GM12874 (cell line): ENCODE measurements around the gene ZBTB26.

ENCODE experiments used
- TF ChIP-seq, protein P1 (sequence below): IDR thresholded peaks from 2 replicates; pipeline ENCODE4 v1.5.1; 2011; ENCODE audit warnings: low read depth, mild to moderate bottlenecking, control low read depth, low read length, moderate library complexity; ENCODE audit not compliant: insufficient read depth

Gene ZBTB26

DNA sequence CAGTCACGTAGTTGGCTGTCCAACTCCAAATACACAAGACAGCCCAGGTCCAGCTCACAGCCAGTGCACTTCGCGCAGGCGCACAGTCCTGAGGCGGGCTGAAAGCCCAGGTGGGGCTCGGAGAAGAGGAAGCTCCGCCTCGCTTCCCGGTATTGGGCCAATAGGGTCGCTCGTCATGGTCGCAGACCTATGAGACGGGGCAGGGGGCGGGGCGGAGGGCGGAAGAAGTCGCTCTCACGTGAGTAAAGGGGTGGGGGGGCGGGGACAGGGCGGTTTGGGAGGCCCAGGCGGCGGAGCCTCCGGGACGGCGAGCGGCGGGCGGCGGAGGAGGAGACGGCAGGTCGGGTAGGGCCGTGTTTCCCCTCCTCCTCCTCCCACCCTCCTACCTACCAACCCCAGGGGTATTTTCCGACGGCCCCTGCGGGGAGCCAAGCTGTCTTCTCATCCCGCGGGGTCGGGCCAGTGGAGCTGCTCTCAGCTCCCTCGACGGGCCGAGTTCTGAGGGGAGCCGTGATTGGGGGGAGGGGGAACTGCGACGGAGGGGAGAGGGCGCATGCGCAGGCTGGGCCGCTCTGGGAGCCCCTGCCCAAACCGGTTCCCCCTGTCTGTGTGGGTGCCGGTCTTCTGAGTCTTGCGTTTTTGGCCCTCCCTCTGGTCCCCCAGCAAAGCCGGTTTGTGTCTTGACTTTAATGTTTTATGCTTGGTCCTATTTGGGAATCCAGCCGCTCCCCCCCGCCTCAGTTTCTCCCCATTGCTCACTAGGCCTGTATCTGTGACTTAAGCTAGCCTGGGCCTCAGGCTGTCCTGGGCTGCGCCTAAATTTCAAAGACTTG, 9.7 kb upstream of the ZBTB26 start, which contains the start of gene RABGAP1:
TSS of gene RABGAP1 (plus strand) at position 272 of the 833 bp plus-strand sequence. CDS start 16,040 bp downstream, outside the sequence.
- TF ChIP-seq, protein P1, sequence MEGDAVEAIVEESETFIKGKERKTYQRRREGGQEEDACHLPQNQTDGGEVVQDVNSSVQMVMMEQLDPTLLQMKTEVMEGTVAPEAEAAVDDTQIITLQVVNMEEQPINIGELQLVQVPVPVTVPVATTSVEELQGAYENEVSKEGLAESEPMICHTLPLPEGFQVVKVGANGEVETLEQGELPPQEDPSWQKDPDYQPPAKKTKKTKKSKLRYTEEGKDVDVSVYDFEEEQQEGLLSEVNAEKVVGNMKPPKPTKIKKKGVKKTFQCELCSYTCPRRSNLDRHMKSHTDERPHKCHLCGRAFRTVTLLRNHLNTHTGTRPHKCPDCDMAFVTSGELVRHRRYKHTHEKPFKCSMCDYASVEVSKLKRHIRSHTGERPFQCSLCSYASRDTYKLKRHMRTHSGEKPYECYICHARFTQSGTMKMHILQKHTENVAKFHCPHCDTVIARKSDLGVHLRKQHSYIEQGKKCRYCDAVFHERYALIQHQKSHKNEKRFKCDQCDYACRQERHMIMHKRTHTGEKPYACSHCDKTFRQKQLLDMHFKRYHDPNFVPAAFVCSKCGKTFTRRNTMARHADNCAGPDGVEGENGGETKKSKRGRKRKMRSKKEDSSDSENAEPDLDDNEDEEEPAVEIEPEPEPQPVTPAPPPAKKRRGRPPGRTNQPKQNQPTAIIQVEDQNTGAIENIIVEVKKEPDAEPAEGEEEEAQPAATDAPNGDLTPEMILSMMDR: no peak

GRCh38 chr9:122940454-122940748, 9.1 kb upstream of the ZBTB26 start:
- TF ChIP-seq, protein P1: no peak

- TF ChIP-seq, protein P1: no peak
Observed at GRCh38 chr9:122939601-122940000, 8.3 kb upstream of the ZBTB26 start.

- TF ChIP-seq, protein P1: no peak
Observed at GRCh38 chr9:122936883-122937282, 5.6 kb upstream of the ZBTB26 start.

- TF ChIP-seq, protein P1: no peak
Observed at GRCh38 chr9:122936464-122936863, 5.2 kb upstream of the ZBTB26 start.

GRCh38 chr9:122930541-122931225, 629 bp downstream of the ZBTB26 start:
- TF ChIP-seq, protein P1: no peak

GRCh38 chr9:122929796-122930354, 1.4 kb downstream of the ZBTB26 start:
- TF ChIP-seq, protein P1: no peak
